Measurements from ENCODE around the gene SLAIN2.
"Not testable (repeated sequence)": the region's sequence is repeated elsewhere in the genome, so short reads cannot be mapped to it uniquely, and the experiment has no call there.

DNA sequence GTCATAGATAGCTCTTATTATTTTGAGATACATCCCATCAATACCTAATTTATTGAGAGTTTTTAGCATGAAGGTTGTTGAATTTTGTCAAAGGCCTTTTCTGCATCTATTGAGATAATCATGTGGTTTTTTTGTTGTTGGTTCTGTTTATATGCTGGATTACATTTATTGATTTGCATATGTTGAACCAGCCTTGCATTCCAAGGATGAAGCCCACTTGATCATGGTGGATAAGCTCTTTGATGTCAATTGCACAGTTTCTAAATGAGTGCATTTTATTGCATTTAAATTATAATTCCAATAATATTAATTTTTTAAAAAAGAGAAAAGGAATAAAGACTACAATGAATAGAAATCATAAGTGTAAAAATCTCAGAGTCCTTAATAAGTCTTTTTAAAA, 26.6 kb upstream of the SLAIN2 start:
- TF ChIP-seq YY1 (IDR thresholded peaks at IDR 0.05; ENCODE audit: insufficient read depth, insufficient read length); ZNF274 (IDR thresholded peaks at IDR 0.05; ENCODE audit: low read depth, low read length); SUZ12 (IDR thresholded peaks at IDR 0.05; ENCODE audit: extremely low read depth, insufficient read depth, insufficient read length): not testable (repeated sequence)

Measured in NT2/D1 (cell line).